CD4-positive, alpha-beta T cell (primary cell): Measurements from ENCODE around the gene DLEC1. TPM values are rescaled to one million over a fixed set of nuclear protein-coding genes. Genes with fewer than 3 reads are reported as not detected.
"Not testable (repeated sequence)": the region's sequence is repeated elsewhere in the genome, so short reads cannot be mapped to it uniquely, and the experiment has no call there.

Experiments used
- ATAC-seq: fragments of 200-7000 bp; cut with Tn5 transposase; one replicate; pipeline ENCODE4 v1.10.0; 2022; ENCODE audit warnings: mild to moderate bottlenecking; ENCODE audit not compliant: poor library complexity
- CTCF ChIA-PET: fragments of 350-600 bp; sonication (Branson Sonifier 250); formaldehyde crosslinking; loops from one replicate; lab custom pipeline; 2021; ENCODE audit warnings: antibody characterized with exemption, inconsistent platforms; lab: Charles Lee
- POLR2A ChIA-PET: fragments of 350-600 bp; sonication (Branson Sonifier 250); formaldehyde crosslinking; loops from one replicate; lab custom pipeline; 2021; ENCODE audit warnings: antibody characterized with exemption, inconsistent platforms; lab: Charles Lee
- DNase-seq, 14 experiments: peaks; one replicate each; pipeline ENCODE4 v3.0.0-alpha.2; 2013 to 2020; ENCODE audit warnings: mixed read lengths in 2 of 14
- H3K27ac ChIP-seq, 2 donors: one replicate each; pipeline versions ENCODE4 v1.5.1 to v1.7.0; 2013; ENCODE audit warnings: low read length in 2 of 2, low read depth in 1 of 2, mild to moderate bottlenecking in 1 of 2
- H3K27me3 ChIP-seq, 2 experiments: 1 replicate in 1 of 2; 2 replicates in 1 of 2; pipeline versions ENCODE4 v1.6.1 to v1.7.0; 2013; ENCODE audit warnings: low read length in 2 of 2, control low read depth in 1 of 2, mild to moderate bottlenecking in 1 of 2, moderate library complexity in 1 of 2; ENCODE audit not compliant: insufficient read depth in 2 of 2, control insufficient read depth in 1 of 2
- H3K36me3 ChIP-seq: one replicate; pipeline ENCODE4 v1.6.1; 2013; ENCODE audit warnings: low read length, control low read depth; ENCODE audit not compliant: insufficient read depth
- H3K4me1 ChIP-seq: one replicate; pipeline ENCODE4 v1.6.1; 2013; ENCODE audit warnings: low read length, control low read depth; ENCODE audit not compliant: insufficient read depth
- H3K4me3 ChIP-seq: one replicate; pipeline ENCODE4 v1.5.1; 2013; ENCODE audit warnings: mild to moderate bottlenecking, low read length, moderate library complexity
- H3K9me3 ChIP-seq, 2 experiments: 1 replicate in 1 of 2; 2 replicates in 1 of 2; pipeline versions ENCODE4 v1.6.1 to v1.7.0; 2013; ENCODE audit warnings: low read length in 2 of 2, mild to moderate bottlenecking in 2 of 2, control low read depth in 1 of 2, moderate library complexity in 1 of 2; ENCODE audit not compliant: control insufficient read depth in 1 of 2, insufficient read depth in 1 of 2
- H3K27ac Mint-ChIP-seq: one replicate; pipeline ENCODE4 v1.8.0; 2020; ENCODE audit warnings: mixed read lengths
- H3K27me3 Mint-ChIP-seq: one replicate; pipeline ENCODE4 v1.8.0; 2021; ENCODE audit warnings: mixed read lengths
- H3K36me3 Mint-ChIP-seq: one replicate; pipeline ENCODE4 v1.8.0; 2021; ENCODE audit warnings: low read depth, mixed read lengths
- H3K4me1 Mint-ChIP-seq: one replicate; pipeline ENCODE4 v1.8.0; 2021; ENCODE audit warnings: low read depth, mixed read lengths
- H3K4me3 Mint-ChIP-seq: one replicate; pipeline ENCODE4 v1.8.0; 2020; ENCODE audit warnings: mild to moderate bottlenecking, mixed read lengths
- H3K9me3 Mint-ChIP-seq: one replicate; pipeline ENCODE4 v1.8.0; 2020; ENCODE audit warnings: mixed read lengths
- CTCF ChIP-seq: fragments of 200-600 bp; IDR thresholded peaks from one replicate; pipeline ENCODE4 v1.8.0; 2022; ENCODE audit warnings: antibody characterized with exemption, mild to moderate bottlenecking
- intact Hi-C, 2 experiments: fragments of 100-400 bp; cut with DNase I in 1 of 2; cut with micrococcal nuclease in 1 of 2; formaldehyde crosslinking; loops; one replicate each; pipeline versions ENCODE4 v1.15.1 to v1.9.0; 2023 to 2025; cut with DNase I, micrococcal nuclease
- total RNA-seq, 174 experiments: library from RNA in 2 of 174; stranded (reverse) in 2 of 174; gene quantifications; one replicate each; pipeline ENCODE4 v1.2.3 and lab custom pipeline; 2021 to 2026

Gene DLEC1
- total RNA-seq, 2 experiments from 2014 or later, result 4.4 to 5.1 TPM

- TF ChIP-seq CTCF, result no peak
- no peaks in the 10 kb centered on the region for H3K36me3 ChIP-seq
- no peak overlapping the region for H3K27ac ChIP-seq
- no peaks in the 10 kb centered on the region for H3K36me3 Mint-ChIP-seq
- peaks cover under 1% of the 10 kb centered on the region for H3K4me1 Mint-ChIP-seq
- ATAC-seq, result no peak
- H3K4me1 ChIP-seq, result peaks cover 6% of the 10 kb centered on the region
- DNase-seq, result no peak
- intact Hi-C loops, result no loop called here
- no peak overlapping the region for H3K27ac Mint-ChIP-seq
- H3K4me3 Mint-ChIP-seq, result no peak overlapping the region
- no peak overlapping the region for H3K4me3 ChIP-seq
- no peaks in the 10 kb centered on the region for H3K27me3 ChIP-seq
- ChIA-PET POLR2A (interaction anchor here (1.4 kb wide), 1 partner anchor 8 kb away, joined by 4 read pairs; the partner anchor contains the start of gene OXSR1), CTCF (interaction anchor here (0.6 kb wide), 1 partner anchor 42 kb away, joined by 3 read pairs; no protein-coding TSS in a partner anchor)
- H3K27me3 Mint-ChIP-seq, result no peaks in the 10 kb centered on the region
- H3K9me3 Mint-ChIP-seq, result no peaks in the 10 kb centered on the region
- H3K9me3 ChIP-seq, result no peaks in the 10 kb centered on the region
These were observed 118.1 kb downstream of the DLEC1 start for GRCh38 chr3:38157117-38157516.

DNA sequence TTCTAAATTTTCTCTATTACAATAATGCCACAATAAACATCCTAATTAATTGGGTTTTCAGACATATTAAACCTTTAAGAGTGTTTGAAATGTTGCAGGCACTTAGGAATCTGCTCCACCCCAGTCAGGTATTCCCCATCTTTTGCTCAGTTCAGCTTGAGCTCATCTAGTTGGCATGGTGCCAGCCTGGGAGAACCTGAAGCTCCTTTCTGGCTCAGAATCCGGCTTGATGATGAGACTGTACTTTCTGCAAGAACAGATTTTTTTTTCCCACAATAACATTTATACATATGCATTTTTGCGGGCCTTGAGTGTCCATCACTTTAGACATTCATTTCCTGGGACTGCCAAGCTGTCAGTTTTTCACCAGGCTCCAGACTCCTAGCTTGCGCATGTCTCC is 118.6 kb downstream of the DLEC1 start:
- H3K36me3 Mint-ChIP-seq, result no peaks in the 10 kb centered on the region
- Histone ChIP-seq H3K9me3 (no peaks in the 10 kb centered on the region), H3K27ac (no peak overlapping the region), H3K4me1 (peaks cover 2% of the 10 kb centered on the region), H3K4me3 (no peak overlapping the region), H3K27me3 (no peaks in the 10 kb centered on the region), H3K36me3 (no peaks in the 10 kb centered on the region)
- no peak overlapping the region for H3K27ac Mint-ChIP-seq
- intact Hi-C loops, result no loop called here
- DNase-seq (no peak), ATAC-seq (no peak)
- POLR2A ChIA-PET, result interaction anchor here (1.3 kb wide), 2 partner anchors 8 to 21 kb away, joined by 3 read pairs; partner anchors contain the start of gene ACAA1
- CTCF ChIA-PET, result no interaction called here
- no peaks in the 10 kb centered on the region for H3K4me1 Mint-ChIP-seq
- TF ChIP-seq CTCF, result no peak
- no peaks in the 10 kb centered on the region for H3K27me3 Mint-ChIP-seq
- H3K4me3 Mint-ChIP-seq, result no peak overlapping the region
- no peaks in the 10 kb centered on the region for H3K9me3 Mint-ChIP-seq

DNA sequence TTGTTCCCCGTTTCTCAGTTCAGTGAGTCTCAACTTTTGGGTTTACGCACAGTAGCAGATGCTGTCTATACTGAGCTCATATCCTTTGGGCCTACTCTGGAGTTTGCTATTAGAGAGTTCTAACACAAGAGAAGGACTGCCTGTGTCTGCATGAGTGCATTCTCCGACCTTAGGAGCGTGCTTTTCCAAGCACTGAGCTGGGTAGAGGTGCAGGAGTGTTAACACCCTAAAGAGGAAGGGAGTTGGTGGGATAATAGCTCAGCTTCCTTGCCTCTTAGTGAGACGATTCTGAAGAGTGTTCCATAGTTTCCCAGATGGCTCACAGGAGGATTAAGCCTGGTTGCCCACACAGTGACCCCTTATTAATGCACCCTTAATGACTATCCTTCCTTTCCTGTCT is 119.5 kb downstream of the DLEC1 start:
- Mint-ChIP-seq H3K4me1 (no peaks in the 10 kb centered on the region), H3K4me3 (no peak overlapping the region), H3K27me3 (no peaks in the 10 kb centered on the region), H3K27ac (no peak overlapping the region), H3K36me3 (no peaks in the 10 kb centered on the region), H3K9me3 (no peaks in the 10 kb centered on the region)
- Histone ChIP-seq H3K27me3 (no peaks in the 10 kb centered on the region), H3K4me1 (no peaks in the 10 kb centered on the region), H3K27ac (no peak overlapping the region), H3K4me3 (no peak overlapping the region), H3K36me3 (no peaks in the 10 kb centered on the region), H3K9me3 (no peaks in the 10 kb centered on the region)
- ChIA-PET POLR2A (interaction anchor here (1.3 kb wide), 2 partner anchors 9 to 21 kb away, joined by 3 read pairs; partner anchors contain the start of gene ACAA1), CTCF (no interaction called here)
- no peak for TF ChIP-seq CTCF
- ATAC-seq, result no peak
- no peak for DNase-seq
- intact Hi-C loops, result no loop called here

DNA sequence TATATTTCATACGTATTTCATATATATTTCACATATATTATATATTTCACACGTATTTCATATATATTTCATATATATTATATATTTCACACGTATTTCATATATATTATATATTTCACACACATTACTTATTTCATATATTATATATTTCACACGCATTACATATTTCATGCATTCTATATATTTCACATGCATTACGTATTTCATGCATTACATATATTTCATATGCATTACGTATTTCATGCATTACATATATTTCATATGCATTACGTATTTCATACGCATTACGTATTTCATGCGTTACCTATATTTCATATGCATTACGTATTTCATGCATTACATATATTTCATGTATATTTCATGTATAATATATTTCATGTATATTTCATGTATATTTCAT is 121.7 kb downstream of the DLEC1 start:
- POLR2A ChIA-PET, intact Hi-C loops, H3K27me3 Mint-ChIP-seq, DNase-seq, H3K36me3 Mint-ChIP-seq, CTCF ChIA-PET, H3K4me3 ChIP-seq, H3K36me3 ChIP-seq, H3K9me3 Mint-ChIP-seq, H3K27ac ChIP-seq, H3K4me3 Mint-ChIP-seq, H3K27me3 ChIP-seq, H3K9me3 ChIP-seq, ATAC-seq, H3K27ac Mint-ChIP-seq: not testable (repeated sequence)
- peaks cover 13% of the 10 kb centered on the region for H3K4me1 ChIP-seq
- H3K4me1 Mint-ChIP-seq, result peaks cover 15% of the 10 kb centered on the region
